PFSK-1 (cell line): ENCODE data around the gene SHTN1.

ENCODE experiments used
- FOXP2 ChIP-seq: optimal IDR thresholded peaks from 2 replicates; pipeline ENCODE3; 2011; ENCODE audit warnings: borderline replicate concordance, control low read depth, inconsistent platforms; ENCODE audit not compliant: insufficient read depth; ENCODE audit errors: extremely low read length, extremely low read depth
- POLR2AphosphoS5 ChIP-seq: IDR thresholded peaks from 2 replicates; pipeline ENCODE4 v1.6.1; 2012; ENCODE audit warnings: low read depth, mild to moderate bottlenecking, control low read depth, low read length, moderate library complexity
- REST ChIP-seq, 2 experiments: IDR thresholded peaks; 2 replicates each; pipeline versions ENCODE4 v1.6.1 to v1.8.0; 2011 to 2012; ENCODE audit warnings: low read depth in 2 of 2, low read length in 2 of 2, control low read depth in 1 of 2, inconsistent platforms in 1 of 2, mild to moderate bottlenecking in 1 of 2, moderate library complexity in 1 of 2; ENCODE audit not compliant: insufficient read depth in 1 of 2
- SIN3A ChIP-seq: IDR thresholded peaks from 2 replicates; pipeline ENCODE4 v1.6.1; 2012; ENCODE audit warnings: mild to moderate bottlenecking, low read length, moderate library complexity, borderline replicate concordance; ENCODE audit not compliant: insufficient read depth
- TAF1 ChIP-seq: IDR thresholded peaks from 2 replicates; pipeline ENCODE4 v1.6.1; 2012; ENCODE audit warnings: low read length, control low read depth, borderline replicate concordance; ENCODE audit not compliant: insufficient read depth

The SHTN1 gene

GRCh38 chr10:116931806-116932205 is 73.2 kb downstream of the SHTN1 start:
- no peak for TF ChIP-seq FOXP2
- no peak for TF ChIP-seq POLR2AphosphoS5
- no peak for TF ChIP-seq TAF1
- no peak for TF ChIP-seq SIN3A
- no peak for TF ChIP-seq REST (IDR thresholded peaks at IDR 0.05; ENCODE audit: insufficient read depth in 1 of 2, low read depth in 2 of 2, low read length in 2 of 2)

GRCh38 chr10:116926426-116926825 is 78.6 kb downstream of the SHTN1 start:
- no peak for TF ChIP-seq TAF1
- no peak for TF ChIP-seq REST (IDR thresholded peaks at IDR 0.05; ENCODE audit: insufficient read depth in 1 of 2, low read depth in 2 of 2, low read length in 2 of 2)
- no peak for TF ChIP-seq POLR2AphosphoS5
- no peak for TF ChIP-seq FOXP2
- no peak for TF ChIP-seq SIN3A

- TF ChIP-seq REST (IDR thresholded peaks at IDR 0.05; ENCODE audit: insufficient read depth in 1 of 2, low read depth in 2 of 2, low read length in 2 of 2) (no peak), SIN3A (no peak), FOXP2 (no peak), POLR2AphosphoS5 (no peak), TAF1 (no peak)
Measured at GRCh38 chr10:116925056-116925455, 79.9 kb downstream of the SHTN1 start.

- TF ChIP-seq FOXP2 (no peak), POLR2AphosphoS5 (no peak), SIN3A (no peak), REST (IDR thresholded peaks at IDR 0.05; ENCODE audit: insufficient read depth in 1 of 2, low read depth in 2 of 2, low read length in 2 of 2) (no peak), TAF1 (no peak)
Measured at GRCh38 chr10:116919706-116920105, 85.3 kb downstream of the SHTN1 start.

GRCh38 chr10:116919164-116919563 is 85.8 kb downstream of the SHTN1 start:
- TF ChIP-seq POLR2AphosphoS5 (no peak), SIN3A (no peak), FOXP2 (no peak), REST (IDR thresholded peaks at IDR 0.05; ENCODE audit: insufficient read depth in 1 of 2, low read depth in 2 of 2, low read length in 2 of 2) (no peak), TAF1 (no peak)
